Upper lobe of left lung (tissue), 4 donors: ENCODE results near the gene OR2AG1.

ENCODE experiments used
- CTCF ChIP-seq, 6 experiments: fragments of 450-650 bp in 4 of 6; fragments of 200-600 bp in 2 of 6; sonication (generic) in 2 of 6; IDR thresholded peaks; one replicate each; pipeline ENCODE4 v1.5.1; 2016 to 2019; ENCODE audit warnings: antibody characterized with exemption in 6 of 6
- EP300 ChIP-seq, 4 donors: sonication (generic); formaldehyde crosslinking; IDR thresholded peaks; one replicate each; pipeline ENCODE4 v1.5.1; 2017; ENCODE audit warnings: antibody characterized with exemption in 4 of 4, control low read depth in 2 of 4
- POLR2A ChIP-seq, 4 donors: fragments of 450-650 bp; IDR thresholded peaks; one replicate each; pipeline ENCODE4 v1.5.1; 2016 to 2017; ENCODE audit warnings: antibody characterized with exemption in 4 of 4, mild to moderate bottlenecking in 2 of 4
- POLR2AphosphoS5 ChIP-seq, 2 donors: sonication (generic); formaldehyde crosslinking; IDR thresholded peaks; one replicate each; pipeline ENCODE4 v1.5.1; 2017; ENCODE audit warnings: antibody characterized with exemption in 2 of 2

DNA sequence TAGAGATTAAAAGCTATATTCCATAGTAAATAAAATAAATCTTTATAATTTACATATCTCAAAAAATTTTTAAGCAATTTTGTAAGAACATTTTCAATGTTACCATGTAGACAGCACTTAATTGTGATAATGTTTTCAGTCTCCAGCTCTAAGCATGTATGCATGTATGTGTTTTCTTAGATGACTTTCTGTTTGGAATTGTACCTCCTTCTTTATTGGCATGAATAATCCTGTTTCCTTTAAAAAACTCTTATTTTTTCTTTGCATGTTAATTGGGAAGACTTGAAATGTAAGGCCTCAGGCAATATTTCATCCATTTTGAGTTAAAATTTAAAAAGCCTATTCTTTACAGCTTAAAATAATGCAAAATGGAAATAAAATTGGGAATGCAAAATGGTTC is 2.0 kb upstream of the OR2AG1 start:
- TF ChIP-seq POLR2A (IDR thresholded peaks at IDR 0.05) (no peak), CTCF (IDR thresholded peaks at IDR 0.05) (no peak), EP300 (IDR thresholded peaks at IDR 0.05) (no peak), POLR2AphosphoS5 (IDR thresholded peaks at IDR 0.05) (no peak)
